HG02840 (cell line): ENCODE results near the gene RADIL.

Source experiments
- ATAC-seq: cut with Tn5 transposase; IDR thresholded peaks from one replicate; pipeline ENCODE4 v1.9.1; 2021; ENCODE audit warnings: mild to moderate bottlenecking, moderate library complexity, moderate number of reproducible peaks; ENCODE audit not compliant: unreplicated experiment, low FRiP score

Gene RADIL

DNA sequence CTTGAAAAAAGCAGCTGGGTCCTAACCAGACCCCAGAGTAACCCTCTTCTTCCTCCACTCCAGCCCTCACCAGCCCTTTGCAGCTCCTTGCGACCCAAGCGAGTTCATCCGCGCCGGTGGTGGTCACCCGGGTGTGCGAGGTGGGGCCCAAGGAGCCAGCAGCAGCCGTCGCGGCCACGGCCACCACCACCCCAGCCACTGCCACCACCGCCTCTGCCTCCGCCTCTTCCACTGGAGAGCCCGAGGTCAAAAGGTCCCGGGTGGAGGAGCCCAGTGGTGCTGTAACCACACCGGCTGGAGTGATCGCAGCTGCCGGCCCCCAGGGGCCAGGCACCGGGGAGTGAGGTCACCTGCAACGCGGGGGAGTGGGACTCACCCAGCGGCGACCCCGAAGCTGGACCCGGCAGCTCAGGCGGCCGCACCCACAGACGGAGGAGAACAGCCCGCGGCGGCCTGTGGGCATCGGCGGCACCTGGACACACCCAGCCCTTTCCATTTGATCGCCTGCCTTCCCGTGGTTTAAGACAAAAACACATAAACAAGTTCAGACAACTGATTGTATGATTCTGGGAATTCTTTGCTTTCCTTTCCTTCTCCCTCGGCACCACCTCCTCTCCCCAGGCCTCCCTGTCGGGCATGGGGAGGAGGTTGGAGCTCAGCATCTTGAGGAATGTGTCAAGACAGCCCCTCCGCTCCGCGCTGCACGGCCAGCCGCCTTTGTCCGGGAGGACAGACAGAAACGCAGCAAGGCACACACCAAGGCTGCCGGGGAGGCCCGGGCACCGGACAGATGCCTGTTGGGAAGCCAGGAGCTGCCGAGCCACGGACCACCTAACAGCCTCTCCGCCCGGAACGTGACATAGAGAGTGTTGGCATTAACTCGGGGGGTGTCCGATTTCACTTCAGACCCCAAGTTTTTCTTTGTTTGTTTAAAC is 121.1 kb downstream of the RADIL start:
- no peak for ATAC-seq

DNA sequence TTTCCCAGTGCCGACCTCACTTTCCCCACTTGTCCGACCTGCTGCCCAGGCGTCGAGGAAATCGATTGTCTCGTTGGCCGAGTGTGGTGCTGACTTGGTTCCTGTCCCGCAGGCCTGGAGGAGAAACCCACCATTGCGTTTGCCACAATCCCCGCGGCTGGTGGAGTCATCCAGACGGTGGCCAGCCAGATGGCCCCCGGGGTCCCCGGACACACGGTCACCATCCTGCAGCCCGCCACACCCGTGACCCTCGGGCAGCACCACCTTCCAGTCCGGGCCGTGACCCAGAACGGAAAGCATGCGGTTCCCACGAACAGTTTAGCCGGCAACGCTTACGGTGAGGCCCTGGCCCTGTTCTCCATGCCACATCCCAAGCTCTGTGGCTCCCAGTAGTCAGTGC is 122.6 kb downstream of the RADIL start:
- no peak for ATAC-seq

DNA sequence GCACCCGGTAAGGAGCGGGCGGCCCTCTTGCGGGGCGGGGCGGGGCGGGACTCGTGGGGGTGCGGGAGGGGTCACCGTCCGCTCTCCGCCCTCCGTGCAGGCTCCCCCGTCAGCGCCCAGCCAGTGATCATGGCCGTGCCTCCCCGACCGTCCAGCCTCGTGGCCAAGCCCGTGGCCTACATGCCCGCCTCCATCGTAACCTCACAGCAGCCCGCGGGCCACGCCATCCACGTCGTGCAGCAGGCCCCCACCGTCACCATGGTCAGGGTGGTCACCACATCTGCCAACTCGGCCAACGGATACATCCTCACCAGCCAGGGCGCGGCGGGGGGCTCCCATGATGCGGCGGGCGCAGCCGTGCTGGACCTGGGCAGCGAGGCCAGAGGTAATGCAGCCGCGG is 124.3 kb downstream of the RADIL start:
- no peak for ATAC-seq

DNA sequence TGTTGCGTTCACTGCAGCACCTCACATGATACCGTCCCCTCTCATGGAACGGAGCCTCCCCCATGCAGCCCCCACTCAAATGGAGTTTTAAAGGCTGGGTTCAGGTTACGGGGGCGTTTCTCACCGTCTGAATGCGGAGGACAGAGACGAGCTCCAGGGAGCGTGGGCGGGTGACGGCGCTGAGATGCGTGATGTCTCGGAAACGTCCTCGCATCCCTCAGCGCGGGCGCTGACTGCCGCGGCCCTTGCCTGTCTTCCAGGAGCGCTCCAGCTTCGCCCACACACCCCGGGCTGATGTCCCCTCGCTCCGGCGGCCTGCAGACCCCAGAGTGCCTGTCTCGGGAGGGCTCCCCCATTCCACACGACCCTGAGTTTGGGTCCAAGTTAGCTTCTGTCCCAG is 124.7 kb downstream of the RADIL start:
- ATAC-seq = no peak

DNA sequence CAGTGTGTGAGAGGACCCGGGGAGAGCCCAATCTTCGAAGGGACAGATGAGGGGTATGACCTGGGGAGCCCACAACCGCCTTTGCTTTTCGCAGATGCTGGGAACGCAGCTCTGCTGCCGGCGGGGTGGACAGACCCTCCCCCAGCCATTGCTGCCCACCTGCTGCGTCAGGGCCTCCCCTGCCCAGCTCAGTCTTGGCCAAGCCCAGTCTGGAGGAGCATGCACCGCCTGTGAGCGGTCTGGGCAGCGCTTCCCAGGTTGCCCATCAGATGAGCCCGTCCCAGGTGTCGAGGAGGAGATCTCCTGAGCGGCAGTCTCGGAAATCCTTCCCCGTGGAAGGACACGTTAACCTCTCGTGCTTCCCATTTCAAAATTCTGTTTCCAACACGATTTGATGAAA is 125.4 kb downstream of the RADIL start:
- no peak for ATAC-seq

- no peak for ATAC-seq
These were observed 128.5 kb downstream of the RADIL start for GRCh38 chr7:4755045-4755444.

DNA sequence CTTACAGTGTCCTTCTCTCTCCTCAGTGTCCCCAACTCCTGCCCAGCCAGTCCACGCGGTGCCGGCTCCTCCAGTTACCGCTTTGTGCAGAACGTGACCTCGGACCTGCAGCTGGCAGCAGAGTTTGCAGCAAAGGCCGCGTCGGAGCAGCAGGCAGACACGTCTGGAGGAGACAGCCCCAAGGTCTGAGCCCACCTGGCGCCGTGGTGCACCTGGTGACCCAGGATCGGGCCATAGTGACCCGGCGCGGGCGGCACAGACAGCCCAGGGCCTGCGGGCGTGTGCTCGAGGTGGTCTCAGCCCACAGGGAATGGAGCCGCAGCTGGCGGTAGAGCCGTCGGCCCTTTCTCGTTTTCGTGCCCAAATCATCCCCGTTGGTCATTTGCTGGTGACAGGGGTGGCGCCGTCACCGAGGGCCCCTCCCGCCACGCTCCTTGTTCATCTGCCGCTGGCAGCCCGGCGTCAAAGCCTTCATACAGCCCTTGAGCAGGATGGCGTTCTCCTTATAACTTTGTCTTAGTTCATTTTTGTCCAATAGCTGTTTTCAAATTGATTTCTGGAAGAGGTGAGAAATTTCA is 129.0 kb downstream of the RADIL start:
- ATAC-seq = no peak

- peak; percentile 64 for ATAC-seq
These were observed 129.7 kb downstream of the RADIL start for GRCh38 chr7:4753598-4754432.

- no peak for ATAC-seq
These were observed 132.0 kb downstream of the RADIL start for GRCh38 chr7:4751398-4751947.

GRCh38 chr7:4749798-4750197 is 133.7 kb downstream of the RADIL start:
- ATAC-seq = no peak

- no peak for ATAC-seq
These were observed 134.2 kb downstream of the RADIL start for GRCh38 chr7:4749363-4749762.
